GM19043 (cell line): ENCODE data around the gene SH3TC1.
A peak's percentile ranks its signal among the peaks of the same experiment; 100 is the strongest.

ENCODE experiments used
- ATAC-seq: cut with Tn5 transposase; IDR thresholded peaks from one replicate; pipeline ENCODE4 v1.9.1; 2021; ENCODE audit warnings: low read depth; ENCODE audit not compliant: unreplicated experiment

SH3TC1 gene

DNA sequence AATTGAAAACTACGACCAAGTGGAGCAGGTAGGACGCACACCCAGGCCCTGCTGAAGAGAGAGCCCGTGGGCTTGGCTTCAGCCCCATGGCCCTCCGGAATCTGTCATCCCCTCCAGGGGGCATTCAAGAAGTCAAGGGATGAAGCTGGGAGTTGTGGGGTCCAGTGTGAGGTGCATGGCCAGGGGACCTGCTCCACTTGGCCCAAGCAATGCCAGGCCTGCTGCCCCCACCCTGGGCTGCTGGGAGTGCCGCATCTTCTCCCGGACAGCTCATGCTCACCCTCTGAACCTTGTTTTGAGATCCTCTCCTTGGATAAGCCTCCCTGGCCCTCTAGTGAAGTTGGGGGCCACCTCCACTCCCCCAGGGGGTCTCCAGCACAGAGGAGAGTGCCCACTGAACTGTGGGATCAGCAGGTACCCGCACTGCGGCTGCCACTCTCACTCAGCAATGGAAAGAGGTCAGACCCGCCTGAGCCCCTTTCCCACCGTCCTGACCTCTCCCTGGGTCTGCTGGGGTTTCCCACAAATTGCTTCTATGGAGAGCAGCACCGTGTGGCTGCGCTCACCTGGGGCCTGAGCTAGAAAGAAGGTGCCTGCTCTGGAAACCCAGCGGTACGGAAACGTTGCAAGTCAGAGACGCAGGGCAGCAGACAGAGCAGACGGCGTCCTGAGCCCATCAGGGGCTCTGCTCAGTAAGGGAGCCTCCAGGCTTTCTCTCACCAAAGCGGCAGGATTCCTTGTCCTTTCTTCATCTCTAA lies 35.5 kb upstream of the SH3TC1 start:
- no peak for ATAC-seq

DNA sequence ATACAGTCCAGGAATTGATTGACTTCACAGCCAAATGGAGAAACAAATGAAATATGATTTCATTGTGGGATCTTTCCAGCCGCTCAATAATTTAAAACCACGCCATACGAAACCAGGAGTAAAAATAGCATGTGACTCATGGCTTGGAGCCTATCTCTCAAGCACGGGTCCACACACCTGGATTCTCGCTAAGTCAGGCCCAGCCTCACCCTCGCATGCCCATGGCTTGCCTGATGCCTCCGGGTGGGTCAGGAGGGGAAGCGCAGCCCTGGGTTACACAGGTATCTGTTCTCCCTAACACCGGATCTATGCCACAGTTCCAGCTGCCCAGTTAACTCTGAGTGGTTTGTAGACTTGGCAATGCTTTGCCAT lies 34.9 kb upstream of the SH3TC1 start:
- no peak for ATAC-seq

DNA sequence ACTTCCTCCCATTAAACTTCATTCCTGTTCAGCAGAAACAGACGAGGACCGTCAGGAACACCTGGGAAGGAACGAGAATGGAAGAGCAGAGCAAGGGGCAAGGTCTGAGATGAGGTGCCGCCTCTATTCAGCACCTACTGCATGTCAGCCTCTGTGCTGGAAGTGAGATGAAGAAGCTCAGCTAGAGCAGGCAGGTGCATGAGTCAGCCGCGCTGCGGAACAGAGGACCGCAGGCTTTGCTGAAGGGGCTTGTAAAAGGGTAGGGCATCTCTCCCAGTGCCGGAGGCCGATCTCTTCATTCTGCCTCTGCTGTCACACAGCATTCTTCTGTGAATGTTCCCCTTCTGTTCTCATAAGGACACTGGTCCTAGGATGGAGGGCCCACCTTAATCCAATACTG lies 34.4 kb upstream of the SH3TC1 start:
- ATAC-seq = no peak

DNA sequence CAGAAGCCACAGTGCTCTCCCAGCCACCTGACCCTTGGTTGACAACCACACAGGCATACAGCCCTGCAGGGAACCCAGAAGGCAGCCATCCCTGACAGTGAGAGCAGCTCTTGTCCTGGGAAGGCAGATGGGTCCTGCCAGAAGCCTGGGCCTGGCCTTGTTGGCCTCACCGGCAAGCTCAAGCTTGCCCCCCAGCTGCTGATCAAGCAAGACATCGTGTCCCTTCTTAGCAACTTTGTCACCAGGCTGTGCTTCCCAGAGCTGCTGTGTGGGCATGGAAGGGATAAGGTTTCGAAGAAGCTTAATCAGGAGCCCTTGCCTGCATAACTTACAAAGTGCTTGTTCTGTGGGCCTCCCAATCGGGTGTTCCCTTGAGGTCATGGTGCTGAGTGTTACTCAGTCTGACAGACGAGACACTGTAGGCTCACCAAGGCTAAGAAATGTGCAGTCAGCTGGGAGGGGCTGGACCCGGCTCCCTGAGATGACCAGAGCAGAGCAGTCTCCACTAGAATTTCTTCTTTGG lies 33.7 kb upstream of the SH3TC1 start:
- ATAC-seq = no peak

DNA sequence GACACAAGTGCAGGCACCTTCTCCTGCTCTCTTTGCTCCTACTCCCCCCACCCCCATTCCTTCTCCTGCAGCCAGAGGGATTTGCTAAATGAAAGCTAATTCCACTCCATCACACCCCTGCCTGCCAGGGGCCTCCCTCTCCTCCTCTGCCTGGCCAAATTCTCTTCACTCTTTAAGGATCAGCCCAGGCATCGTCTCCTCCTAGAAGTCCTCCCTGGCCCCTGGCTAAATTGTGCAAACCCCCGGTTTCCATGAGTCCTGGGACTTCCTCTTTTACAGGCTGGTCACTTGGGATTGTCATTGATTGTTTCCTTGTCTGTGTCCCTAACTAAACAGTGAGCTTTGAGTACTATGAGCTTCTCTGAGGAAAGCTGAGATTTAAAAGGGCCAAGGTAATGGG lies 31.8 kb upstream of the SH3TC1 start:
- no peak for ATAC-seq

DNA sequence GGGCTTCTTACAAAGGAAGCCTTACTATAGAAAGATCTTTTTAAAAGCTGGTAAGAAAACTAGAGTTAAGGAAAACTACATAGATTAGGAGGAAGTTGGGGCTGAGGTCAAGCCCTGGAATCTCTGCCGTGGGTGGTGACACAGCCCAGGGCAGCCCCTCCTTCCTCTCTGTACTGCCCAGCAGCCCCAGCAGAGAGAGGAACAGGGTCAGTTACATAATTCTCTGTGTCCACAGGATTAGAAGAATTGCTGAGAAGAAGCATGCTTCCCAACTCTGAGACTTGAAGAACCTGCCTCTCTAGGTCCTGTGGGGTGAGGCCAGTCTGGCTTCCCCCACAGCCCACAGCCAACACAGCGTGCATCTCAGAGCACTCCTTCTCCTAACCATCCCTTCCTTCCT lies 31.3 kb upstream of the SH3TC1 start:
- ATAC-seq = no peak

DNA sequence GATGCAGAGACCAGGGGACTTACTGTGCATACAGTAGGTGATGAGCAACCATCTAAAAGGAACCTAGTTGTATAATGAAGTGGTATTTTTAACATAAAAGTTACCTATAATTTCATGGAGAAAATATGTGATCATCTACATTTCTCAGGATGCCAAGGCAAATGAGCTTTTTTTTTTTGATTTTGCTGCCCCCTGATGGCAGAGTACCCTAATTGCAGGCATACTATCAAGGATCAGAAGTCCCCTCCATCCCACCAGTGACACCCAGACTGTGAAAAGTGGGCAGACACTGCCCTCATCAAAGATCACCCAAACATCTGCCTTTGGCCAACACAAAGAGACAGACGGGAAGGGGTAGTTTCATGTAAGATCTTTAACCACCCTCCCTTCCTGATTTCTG lies 30.9 kb upstream of the SH3TC1 start:
- no peak for ATAC-seq

DNA sequence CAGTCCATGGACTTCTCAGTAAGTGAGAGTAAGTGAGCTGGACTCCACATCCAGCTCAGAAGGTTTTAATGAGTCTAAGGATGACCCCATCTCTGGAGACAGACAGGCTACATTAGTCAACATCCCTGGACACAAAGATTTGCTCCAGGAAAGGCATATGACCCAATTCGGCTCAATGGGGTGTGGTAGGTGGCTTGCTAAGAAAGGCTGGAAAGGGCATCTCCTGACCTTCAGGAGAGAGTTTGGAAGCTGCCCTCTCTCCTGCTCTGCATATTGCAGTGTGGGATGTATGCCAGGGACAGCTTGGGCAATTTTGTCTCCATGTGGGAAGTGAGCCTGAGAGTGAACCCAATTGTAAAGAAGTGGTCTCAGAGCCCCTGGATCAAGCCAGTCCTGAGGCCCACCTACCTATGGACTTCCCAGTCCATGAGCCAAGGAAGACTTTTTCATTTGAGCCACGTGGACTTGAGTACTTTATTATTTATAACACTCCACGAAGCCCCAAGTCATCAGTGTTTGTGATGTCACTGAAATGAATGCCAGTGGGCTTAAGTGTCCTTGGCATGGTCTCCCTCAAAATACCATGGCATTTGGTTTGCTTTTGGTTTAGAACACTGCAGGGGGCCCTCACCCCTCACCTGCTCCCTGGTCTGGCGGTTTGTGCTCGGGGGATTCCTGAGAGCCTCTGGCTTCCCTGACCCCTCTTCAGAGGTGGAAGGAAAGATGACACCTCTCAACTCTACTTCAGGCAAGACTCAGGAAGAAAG lies 30.1 kb upstream of the SH3TC1 start:
- ATAC-seq = no peak

DNA sequence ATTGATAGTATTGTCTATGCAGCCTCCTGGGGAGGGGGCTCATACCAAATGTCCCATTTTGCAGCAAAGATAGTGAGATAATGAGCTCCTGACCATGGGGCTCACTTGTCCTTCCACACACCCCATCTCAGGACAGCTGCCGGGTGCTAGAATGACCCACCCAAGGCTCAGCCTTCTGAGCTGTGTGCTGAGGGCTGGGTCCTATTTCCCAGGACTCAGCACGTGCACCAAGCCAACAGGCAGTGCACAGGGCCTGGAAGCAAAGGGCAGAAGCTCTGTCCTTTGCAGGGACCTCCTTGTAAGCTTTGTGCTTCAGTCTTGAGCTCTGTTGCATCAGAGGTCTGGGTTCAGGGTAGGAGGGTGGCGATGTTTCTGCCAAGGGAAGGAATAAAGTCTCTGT lies 29.3 kb upstream of the SH3TC1 start:
- ATAC-seq = no peak

DNA sequence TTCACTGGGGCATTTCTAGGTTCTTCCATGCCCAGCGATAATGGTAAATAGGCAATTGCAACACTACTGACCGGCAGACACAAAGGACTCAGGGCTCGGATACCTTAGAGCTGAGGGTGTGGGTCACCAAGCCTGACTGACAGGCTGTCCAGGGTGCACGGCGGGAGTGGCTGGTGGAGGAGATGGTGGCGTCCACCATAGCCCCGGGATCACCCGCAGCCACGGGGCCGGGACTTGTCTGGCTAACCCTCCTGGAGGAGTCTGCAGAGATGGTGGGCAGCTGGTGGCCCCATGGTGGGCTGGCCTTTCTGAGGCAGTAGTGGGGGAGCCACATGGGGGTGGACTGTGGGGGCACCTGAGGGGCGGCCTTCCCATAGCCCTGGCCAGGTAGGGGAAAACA lies 28.7 kb upstream of the SH3TC1 start:
- ATAC-seq = no peak

DNA sequence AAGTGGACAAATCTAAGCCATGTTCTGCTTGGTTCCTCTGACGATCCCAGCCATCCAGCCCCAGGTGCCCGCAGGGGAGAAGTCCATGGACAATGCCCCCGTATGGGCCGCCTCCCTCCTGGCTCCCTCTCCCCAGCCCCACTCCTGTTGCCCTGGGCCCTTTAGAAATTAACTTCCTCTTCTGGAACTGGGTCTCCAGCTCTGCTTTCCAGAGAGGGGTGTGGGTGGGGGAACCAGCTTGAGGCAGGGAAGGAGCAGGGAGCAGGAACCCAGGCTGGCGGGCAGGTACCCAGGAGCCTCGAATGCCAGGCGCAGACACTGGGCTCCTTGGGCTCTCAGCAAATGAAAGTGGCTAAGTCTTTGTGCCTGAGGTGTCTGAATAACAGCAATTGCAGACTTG lies 27.8 kb upstream of the SH3TC1 start:
- no peak for ATAC-seq

DNA sequence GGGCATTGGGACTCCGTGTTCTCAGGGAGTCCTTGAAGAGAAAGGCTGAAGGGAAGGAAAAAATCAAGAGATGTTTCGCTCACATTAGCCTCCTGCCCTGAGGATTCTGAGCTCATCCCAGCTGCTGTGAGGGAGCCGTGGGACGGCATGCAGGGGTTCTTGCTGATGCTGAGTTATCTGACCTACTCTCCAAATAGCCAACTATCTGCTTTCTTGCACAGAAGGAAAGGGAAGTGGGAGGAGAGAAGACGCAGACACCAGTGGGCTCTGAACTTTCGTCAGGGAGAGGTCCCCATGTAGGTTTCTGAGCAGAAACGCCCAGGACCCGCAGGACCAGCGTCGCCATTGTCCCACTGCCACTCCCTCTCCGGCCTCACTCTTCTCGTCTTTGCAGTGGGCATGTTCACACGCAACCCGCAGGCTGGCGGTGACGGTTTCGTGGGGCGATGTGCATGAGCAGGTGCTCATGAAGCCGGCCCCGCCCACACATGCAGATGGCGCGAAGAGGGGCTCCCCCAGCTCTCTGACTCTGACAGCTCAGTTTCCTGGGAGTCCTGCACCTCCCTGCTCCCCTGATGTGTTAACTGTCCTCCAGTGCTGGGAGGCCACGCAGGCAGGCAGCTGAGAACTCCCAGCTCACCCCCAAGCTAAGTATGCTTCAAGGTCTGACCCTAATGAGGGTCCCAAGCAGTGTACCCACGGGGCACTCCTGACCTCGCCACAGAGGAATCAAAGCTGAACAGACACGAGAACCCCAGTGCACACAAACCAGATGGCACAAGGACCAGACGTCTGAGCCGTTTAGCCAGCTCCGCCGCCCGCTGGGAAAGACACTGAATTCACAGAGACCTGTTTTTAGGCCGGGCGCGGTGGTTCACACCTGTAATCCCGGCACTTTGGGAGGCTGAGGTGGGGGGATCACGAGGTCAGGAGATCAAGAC lies 26.8 kb upstream of the SH3TC1 start:
- peak; percentile 64 for ATAC-seq

DNA sequence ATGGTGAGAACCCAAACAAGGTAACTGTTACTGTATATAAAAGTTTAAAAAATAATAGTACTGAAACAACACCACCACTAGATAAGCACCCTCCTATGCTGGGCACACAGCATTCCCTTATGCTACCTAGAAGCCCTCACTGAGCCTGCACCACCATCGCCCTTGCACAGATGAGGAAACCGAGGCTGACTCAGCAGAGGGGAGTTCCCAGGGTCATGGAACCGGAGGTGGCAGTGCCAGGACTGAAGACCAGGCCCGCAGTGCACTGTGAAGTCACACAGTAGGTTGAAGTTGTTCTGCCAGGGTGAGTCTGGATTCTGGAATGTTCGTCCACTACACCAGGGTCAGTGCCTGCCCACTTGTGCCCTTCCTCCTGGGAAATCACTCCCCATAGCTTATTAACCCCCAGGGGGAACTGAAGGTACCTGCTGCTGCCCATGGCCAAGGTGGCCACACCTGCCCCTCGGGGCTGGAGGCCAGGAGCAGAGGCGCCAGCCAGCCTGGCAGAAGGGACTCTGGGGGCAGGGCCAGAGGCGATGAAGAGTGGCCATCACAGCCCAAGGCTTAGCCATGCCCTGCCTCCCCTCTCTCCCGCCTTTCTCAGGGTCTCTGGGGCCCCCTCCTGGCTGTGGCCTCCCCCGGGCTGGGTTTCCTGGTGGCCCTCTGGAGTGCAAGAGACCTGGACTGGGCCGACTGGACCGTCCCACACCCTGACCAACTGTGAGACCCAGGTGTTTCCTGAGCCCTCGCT lies 25.4 kb upstream of the SH3TC1 start:
- ATAC-seq = no peak

DNA sequence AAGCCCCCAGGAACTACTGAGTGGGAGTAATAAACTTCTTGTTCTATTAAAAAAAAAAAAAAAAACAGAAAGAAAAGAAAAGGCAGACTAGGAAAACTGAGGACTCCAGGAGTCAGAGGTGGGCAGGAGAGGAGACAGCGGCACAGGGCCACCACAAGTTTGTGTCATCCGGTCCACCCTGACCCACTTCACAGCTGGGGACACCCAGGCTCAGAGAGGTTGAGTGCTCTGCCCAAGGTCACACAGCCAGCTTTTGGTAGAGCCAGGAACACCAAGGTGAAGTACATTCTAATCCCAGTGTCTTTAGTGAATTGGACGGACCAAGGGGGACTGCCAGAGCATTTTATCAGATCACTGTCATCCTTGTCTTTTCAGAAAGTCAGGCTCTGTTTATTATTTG lies 24.1 kb upstream of the SH3TC1 start:
- no peak for ATAC-seq

DNA sequence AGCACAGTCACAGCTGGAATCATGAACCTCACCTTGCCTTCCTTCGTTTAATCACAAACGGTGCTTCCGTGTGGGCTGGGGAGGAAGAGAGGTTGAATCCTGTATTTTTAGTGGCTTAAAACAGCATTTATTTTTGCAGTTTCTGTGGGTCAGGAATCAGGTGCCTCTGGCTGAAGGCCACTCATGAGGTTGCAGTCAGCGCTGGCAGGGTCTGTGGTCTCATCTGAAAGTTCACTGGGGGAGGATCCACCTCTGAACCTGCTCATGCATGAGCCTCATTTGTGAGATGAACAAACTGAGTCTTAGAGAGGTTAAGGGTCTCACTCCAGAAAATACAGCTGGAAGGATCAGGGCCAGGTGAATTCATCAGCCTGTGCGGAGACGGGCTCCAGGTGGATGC lies 23.4 kb upstream of the SH3TC1 start:
- no peak for ATAC-seq

DNA sequence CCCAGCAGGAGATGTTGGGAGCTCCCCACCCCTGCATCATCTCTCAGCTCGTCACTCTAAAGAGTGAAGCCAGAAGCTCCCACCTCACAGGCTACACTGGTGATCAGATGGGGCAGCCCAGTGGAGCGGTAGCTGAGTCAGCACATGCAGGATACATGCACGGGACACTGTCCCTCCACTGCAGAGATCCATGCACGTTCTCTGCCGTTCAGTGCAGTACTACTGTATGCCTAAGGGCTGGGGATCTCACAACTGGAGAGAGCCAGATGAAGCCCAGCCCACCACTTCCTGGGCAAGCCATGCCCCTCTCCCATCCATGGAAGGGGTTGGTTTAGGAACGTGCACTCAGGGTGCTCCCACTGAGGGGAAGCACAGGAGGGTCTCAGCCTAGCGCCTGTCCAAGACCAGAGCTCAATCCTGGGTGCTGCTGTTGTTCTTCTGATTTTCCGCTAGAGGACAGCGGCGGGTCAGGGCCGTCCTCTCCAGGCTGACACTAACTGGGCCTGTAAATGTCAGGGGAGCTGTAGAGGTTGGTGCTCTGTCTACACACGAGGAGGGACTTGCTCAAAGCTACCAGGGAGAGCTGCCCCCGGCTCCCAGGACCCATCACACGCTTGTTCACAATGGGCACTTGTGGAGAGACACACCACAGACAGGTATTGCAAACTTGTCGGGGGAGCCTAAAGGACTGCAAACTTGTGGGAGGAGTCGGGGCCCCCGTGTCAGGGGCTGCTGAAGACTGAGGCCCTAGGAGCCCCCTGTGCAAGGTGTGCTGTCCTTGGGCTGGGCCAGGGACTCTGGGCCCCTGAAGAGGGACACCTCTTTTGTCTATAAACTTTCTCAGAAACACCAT lies 22.3 kb upstream of the SH3TC1 start:
- peak; percentile 63 for ATAC-seq

DNA sequence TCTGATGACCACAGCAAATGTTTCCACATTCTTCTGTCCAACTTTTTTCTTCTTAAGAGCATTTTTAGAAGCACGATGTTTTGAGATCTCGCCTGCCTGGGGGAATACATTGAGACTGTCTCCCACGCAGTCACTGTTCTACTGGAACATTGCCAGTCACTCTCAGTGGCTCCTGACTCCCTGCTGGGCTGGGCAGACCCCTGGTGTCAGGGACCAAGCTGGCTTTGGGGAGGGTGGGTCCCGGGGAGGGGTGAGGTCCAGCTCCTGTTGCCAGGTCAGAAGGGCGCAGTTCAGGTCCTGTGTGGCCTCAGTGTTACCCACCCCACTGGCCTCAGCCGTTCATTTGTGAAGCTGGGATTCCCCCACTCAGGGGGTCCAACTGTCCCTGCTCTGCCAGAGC lies 21.5 kb upstream of the SH3TC1 start:
- ATAC-seq = no peak

DNA sequence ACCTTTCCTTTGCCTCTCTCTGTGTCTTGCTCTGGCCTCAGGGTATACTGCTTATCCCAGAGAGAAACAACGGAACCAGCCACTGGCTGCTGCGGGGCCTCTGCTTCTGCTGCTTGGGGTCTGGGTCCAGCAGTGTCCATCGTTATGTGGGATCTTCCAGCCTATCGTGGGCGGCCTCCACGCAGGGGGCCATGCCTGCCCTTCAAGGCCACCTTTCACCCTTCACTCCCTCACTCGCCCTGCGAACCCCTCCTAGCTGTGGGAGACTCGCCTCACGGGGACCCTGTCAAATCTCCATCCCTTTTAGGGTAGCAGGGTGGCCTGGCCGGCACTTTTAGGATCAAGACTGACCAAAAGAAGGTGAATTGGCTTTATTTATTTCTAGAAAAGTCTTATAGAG lies 21.1 kb upstream of the SH3TC1 start:
- ATAC-seq = no peak

DNA sequence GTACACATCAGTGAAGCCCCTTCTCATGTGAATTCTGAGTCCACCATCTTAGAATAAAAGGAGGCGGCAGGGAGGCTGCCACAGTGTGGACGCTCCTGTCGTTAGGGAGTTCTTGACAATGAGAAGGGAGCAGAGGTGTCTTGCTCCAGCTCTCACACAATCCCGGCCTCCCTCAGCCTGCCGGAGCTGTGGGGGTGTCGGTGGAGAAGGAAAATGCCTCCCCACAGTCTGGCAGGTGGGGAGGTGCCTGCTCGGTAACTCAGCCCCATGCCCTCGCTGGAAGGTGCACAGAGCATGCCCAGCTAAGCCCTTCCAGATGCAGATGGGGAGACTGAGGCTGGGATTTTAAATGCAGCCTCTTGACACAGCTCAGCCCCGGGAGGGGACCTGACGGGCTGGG lies 20.0 kb upstream of the SH3TC1 start:
- no peak for ATAC-seq
